Measurements from ENCODE around the gene TDRD5.

The TDRD5 gene

DNA sequence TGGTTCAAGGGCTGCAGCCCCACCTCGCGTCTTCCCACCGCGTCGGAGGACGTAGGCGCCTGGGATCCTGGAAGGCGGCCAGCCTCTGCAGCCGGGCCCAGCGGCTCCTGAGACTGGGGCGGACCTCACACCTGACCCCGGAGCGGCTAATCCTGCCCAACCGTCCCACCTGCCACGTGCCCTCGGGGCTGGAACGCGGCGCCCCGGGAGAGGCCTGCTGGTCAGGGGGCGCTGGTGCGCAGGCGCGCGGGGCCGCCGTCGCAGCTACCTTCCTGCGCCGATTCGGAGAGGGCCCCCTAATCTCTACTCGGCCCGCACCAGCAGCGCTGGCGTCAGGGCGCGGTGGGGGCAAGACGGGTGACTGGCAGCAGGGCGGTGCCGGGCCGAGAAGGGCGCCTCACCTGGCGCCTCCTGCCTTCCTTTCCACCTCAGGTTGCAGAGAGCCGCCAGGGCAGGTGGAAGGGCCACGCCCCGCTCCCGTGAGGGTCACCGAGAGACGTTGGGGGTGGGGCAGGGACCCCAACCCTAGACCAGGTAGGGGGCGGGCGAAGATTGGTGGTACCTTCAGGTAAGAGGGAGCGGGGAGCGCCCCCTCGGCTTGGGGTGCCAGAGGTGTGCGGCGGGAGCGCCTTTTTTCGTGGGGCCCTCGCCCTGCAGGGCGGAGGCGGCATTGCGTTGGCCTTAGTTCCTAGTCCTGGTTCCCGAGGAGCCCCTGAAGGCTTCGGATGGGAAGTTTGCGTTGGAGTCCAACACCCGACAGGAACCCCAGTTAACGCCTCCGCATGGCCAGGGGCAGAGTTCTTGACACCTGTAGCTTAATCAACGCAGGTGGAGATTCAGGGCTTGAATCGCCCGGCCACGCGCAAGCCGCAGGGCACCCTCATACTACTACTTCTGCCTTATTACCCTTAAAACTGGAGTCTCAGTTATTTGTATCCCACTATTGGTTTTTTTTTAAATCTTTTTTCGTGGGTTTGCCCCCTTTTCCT, at the start of gene TDRD5:
Gene TDRD5, plus strand, starts transcription at position 241 of the 989 bp plus-strand sequence. CDS start 784 bp downstream, outside the sequence.
- no peak within 1 kb of the TSS for H3K4me2 ChIP-seq (ENCODE audit: insufficient read depth, low read length)
- ATAC-seq (ENCODE audit: insufficient read depth, low read depth) (no peak), DNase-seq (no peak)
- no peaks in the 10 kb centered on the region for H3K79me2 ChIP-seq (ENCODE audit: insufficient read depth, low read length)
- peaks cover 5% of the 10 kb centered on the region for H3K27me3 ChIP-seq (ENCODE audit: insufficient read depth, low read length, poor library complexity)
- H3K9ac ChIP-seq (ENCODE audit: low read depth, low read length): no peak within 1 kb of the TSS
- no peak within 1 kb of the TSS for H3K27ac ChIP-seq (ENCODE audit: low read length)
- TF ChIP-seq, protein P1, sequence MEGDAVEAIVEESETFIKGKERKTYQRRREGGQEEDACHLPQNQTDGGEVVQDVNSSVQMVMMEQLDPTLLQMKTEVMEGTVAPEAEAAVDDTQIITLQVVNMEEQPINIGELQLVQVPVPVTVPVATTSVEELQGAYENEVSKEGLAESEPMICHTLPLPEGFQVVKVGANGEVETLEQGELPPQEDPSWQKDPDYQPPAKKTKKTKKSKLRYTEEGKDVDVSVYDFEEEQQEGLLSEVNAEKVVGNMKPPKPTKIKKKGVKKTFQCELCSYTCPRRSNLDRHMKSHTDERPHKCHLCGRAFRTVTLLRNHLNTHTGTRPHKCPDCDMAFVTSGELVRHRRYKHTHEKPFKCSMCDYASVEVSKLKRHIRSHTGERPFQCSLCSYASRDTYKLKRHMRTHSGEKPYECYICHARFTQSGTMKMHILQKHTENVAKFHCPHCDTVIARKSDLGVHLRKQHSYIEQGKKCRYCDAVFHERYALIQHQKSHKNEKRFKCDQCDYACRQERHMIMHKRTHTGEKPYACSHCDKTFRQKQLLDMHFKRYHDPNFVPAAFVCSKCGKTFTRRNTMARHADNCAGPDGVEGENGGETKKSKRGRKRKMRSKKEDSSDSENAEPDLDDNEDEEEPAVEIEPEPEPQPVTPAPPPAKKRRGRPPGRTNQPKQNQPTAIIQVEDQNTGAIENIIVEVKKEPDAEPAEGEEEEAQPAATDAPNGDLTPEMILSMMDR (IDR thresholded peaks at IDR 0.05; ENCODE audit: borderline replicate concordance, extremely low read depth, low read length, poor library complexity, severe bottlenecking): no peak
- TF ChIP-seq EZH2 (IDR thresholded peaks at IDR 0.05; ENCODE audit: borderline replicate concordance, low read depth, low read length, severe bottlenecking): no peak
- H3K4me3 ChIP-seq (ENCODE audit: low read depth in 1 of 2, low read length in 2 of 2): no peak within 1 kb of the TSS
- H3K9me3 ChIP-seq (ENCODE audit: insufficient read depth, low read length, severe bottlenecking): no peaks in the 10 kb centered on the region
- no peaks in the 10 kb centered on the region for H3K36me3 ChIP-seq (ENCODE audit: insufficient read depth, low read length)
- H2AFZ ChIP-seq (ENCODE audit: low read depth, low read length): no peak within 1 kb of the TSS
- H4K20me1 ChIP-seq (ENCODE audit: insufficient read depth, low read length): no peaks in the 10 kb centered on the region
- H3K4me1 ChIP-seq (ENCODE audit: insufficient read depth, low read length): no peaks in the 10 kb centered on the region

DNA sequence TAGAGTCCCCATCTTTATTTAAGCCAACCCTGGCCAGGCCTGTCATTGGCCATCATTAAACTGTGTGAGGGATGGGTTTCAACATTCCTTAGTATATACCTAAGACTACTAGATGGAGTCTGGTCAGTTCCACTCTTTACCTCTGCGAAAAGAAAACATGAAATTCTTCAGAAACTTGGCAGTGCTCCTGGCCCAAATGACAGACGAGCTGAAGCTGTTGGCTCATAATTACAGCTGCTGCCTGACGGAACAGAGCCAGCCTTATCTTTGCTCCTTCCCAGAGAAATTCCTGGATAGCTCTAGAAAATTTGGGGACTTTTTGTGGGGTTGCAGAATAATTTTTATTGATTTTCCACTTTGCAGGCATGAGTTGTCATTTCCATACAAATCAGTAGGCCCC, 46.3 kb upstream of the TDRD5 start:
- H3K9ac ChIP-seq (ENCODE audit: low read depth, low read length): no peak overlapping the region
- no peak for TF ChIP-seq EZH2 (IDR thresholded peaks at IDR 0.05; ENCODE audit: borderline replicate concordance, low read depth, low read length, severe bottlenecking)
- TF ChIP-seq, protein P1 (IDR thresholded peaks at IDR 0.05; ENCODE audit: borderline replicate concordance, extremely low read depth, low read length, poor library complexity, severe bottlenecking): no peak
- H2AFZ ChIP-seq (ENCODE audit: low read depth, low read length): no peak overlapping the region
- no peaks in the 10 kb centered on the region for H3K9me3 ChIP-seq (ENCODE audit: insufficient read depth, low read length, severe bottlenecking)
- no peaks in the 10 kb centered on the region for H3K36me3 ChIP-seq (ENCODE audit: insufficient read depth, low read length)
- no peak overlapping the region for H3K27ac ChIP-seq (ENCODE audit: low read length)
- H4K20me1 ChIP-seq (ENCODE audit: insufficient read depth, low read length): no peaks in the 10 kb centered on the region
- no peaks in the 10 kb centered on the region for H3K27me3 ChIP-seq (ENCODE audit: insufficient read depth, low read length, poor library complexity)
- DNase-seq: no peak
- H3K4me3 ChIP-seq (ENCODE audit: low read depth in 1 of 2, low read length in 2 of 2): no peak overlapping the region
- H3K79me2 ChIP-seq (ENCODE audit: insufficient read depth, low read length): no peaks in the 10 kb centered on the region
- no peak for ATAC-seq (ENCODE audit: insufficient read depth, low read depth)
- no peaks in the 10 kb centered on the region for H3K4me1 ChIP-seq (ENCODE audit: insufficient read depth, low read length)
- no peak overlapping the region for H3K4me2 ChIP-seq (ENCODE audit: insufficient read depth, low read length)

DNA sequence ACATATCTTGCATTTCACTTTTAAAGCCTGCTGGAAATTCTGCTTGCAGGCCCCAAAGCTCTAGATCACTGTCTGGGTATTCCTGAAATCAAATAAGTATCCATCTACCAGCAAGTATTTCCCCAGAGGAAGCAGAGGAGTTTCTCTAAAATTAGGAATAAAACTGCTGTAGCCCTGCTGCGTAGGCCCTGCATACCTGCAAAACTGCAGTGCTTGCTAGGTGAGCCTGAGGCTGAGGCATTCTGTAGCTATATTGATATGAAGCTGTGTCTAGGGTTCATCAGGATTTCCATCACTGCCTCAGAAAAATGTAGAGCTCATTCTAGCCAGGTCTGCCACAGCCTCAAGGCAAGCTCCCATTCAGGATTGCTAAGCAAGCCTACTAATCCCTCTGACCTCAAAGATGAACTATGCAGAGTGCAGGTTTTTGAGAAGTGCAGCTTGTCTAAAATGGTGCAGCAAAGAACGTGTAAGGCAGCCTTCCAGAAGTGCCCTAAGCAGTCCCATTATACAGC, 44.6 kb upstream of the TDRD5 start:
- Histone ChIP-seq H3K9ac (ENCODE audit: low read depth, low read length) (no peak overlapping the region), H3K27me3 (ENCODE audit: insufficient read depth, low read length, poor library complexity) (no peaks in the 10 kb centered on the region), H3K36me3 (ENCODE audit: insufficient read depth, low read length) (no peaks in the 10 kb centered on the region), H3K4me1 (ENCODE audit: insufficient read depth, low read length) (no peaks in the 10 kb centered on the region), H3K27ac (ENCODE audit: low read length) (no peak overlapping the region), H3K4me3 (ENCODE audit: low read depth in 1 of 2, low read length in 2 of 2) (no peak overlapping the region), H3K4me2 (ENCODE audit: insufficient read depth, low read length) (no peak overlapping the region), H3K9me3 (ENCODE audit: insufficient read depth, low read length, severe bottlenecking) (no peaks in the 10 kb centered on the region), H3K79me2 (ENCODE audit: insufficient read depth, low read length) (no peaks in the 10 kb centered on the region), H2AFZ (ENCODE audit: low read depth, low read length) (no peak overlapping the region), H4K20me1 (ENCODE audit: insufficient read depth, low read length) (no peaks in the 10 kb centered on the region)
- ATAC-seq (ENCODE audit: insufficient read depth, low read depth) (no peak), DNase-seq (no peak)
- TF ChIP-seq, protein P1 (IDR thresholded peaks at IDR 0.05; ENCODE audit: borderline replicate concordance, extremely low read depth, low read length, poor library complexity, severe bottlenecking): no peak
- TF ChIP-seq EZH2 (IDR thresholded peaks at IDR 0.05; ENCODE audit: borderline replicate concordance, low read depth, low read length, severe bottlenecking): no peak
